Stimulated activated CD4-positive, alpha-beta T cell treated with anti-CD3 and anti-CD28 coated beads, Interleukin-12 subunit alpha, Interleukin-12 subunit beta, amount 100 ng/mL, for 24 hours (primary cell): Measurements from ENCODE around the gene HIF3A.
"Not testable (repeated sequence)": the region's sequence is repeated elsewhere in the genome, so short reads cannot be mapped to it uniquely, and the experiment has no call there.

Source experiments
- DNase-seq, 2 experiments: peaks; one replicate each; pipeline ENCODE4 v3.0.0-alpha.2; 2020; ENCODE audit warnings: low read depth in 2 of 2

Gene HIF3A

DNA sequence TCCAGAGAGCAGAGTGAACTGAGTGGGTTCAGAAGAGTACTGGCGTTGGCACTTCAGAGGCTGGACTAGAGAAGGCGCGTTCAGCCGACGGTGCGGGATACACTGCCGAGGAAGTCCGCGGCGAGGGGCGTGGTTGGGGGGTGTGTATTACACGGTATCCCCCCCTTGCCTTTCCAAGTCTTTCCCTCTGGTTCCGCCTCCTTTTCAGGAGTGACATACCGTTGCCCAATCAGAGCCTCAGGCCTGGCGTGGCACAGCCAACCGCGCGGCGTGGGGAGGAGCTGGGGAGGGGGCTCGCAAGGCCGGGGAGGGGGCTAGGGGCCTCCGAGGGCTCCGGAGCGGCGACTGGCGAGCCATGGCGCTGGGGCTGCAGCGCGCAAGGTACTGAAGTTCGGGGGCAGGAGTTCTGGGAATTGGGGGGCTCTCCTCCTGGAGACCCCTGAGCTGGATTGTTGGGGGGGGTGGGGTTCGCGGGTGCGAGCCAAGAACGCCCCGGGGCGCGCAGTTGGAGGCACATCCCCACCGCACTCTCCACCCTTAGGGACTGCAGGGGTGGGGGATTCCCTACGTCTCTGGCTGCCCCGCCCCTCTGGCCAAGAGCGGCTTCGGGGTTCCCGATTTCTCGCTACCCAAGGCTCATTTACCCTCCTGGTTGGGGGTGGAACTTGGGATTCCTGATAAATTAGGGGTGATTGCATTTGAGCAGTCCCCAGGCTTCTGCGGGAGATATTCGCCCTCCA, at the start of gene HIF3A:
Gene HIF3A (plus strand): TSS at position 321 of the 740 bp plus-strand sequence. CDS start 35 bp downstream, at position 356.
- no peak for DNase-seq

DNA sequence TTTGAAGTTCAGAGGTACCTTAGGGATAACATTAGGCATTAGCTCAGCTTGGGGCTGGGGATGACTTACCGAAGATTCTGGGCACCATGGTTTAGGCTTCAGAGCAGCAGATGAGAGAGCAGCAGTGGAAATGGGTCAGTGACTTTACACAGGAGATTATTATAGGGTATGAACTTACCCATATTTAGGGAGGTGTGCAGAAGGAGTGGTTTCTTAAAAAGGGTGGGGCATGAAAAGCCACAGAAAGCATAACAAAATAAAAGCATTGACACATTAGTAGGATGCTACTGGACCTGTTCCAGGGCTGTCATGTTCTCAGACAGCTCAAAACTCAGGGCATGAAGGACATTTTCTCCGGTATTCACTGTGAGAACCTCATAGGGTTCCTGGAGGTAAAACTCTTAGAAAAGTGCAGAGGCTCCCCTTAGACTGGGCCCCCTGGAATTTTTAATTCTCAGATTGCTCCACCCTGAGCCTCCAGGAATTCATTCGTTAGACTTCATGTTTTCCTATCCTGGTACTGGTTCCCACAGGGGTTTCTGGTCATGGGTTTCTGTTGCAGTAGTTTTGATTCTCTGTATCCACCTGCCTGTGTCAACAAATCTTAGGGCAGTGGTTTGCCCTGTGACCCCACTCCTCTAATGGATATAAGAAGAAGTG, 46.6 kb upstream of the HIF3A start:
- DNase-seq = no peak

DNA sequence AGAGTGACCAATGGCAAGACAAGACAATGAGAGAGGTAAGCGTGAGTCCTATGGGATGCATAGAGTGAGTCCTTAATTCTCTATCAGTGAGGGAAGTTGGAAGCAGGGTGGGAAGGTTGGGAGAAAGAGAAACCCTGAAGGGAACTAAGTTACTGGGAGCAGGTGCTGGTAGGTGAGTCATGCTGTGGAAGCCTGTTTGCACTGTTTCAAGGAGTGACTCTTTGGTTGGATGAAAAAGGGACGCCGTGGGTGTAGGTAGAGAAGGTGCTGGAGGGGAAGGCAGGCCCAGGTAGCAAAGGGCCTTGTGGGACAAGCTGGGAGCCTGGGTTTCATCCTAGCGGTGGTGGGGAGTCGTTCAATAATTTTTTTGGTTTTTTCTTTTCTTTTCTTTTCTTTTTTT, 45.4 kb upstream of the HIF3A start:
- DNase-seq = no peak

DNA sequence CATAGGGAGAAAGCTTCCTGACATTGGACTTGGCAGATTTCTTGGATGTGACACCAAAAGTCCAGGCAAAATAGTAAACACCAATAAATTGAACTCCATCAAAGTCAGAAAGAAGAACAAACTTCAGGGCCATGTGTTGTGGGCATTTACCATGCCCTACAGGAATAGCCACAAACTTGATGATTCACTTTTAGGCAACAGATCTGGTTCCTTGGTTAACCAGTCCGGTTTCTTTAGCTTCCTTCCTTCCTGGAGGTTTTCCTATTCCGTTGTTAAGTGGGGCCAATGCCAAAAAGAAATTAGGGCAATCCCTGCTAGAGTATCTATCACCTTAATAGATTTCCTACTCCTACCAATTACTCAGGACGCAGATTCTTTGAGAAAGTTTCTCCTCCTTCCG, 42.1 kb upstream of the HIF3A start:
- no peak for DNase-seq

DNA sequence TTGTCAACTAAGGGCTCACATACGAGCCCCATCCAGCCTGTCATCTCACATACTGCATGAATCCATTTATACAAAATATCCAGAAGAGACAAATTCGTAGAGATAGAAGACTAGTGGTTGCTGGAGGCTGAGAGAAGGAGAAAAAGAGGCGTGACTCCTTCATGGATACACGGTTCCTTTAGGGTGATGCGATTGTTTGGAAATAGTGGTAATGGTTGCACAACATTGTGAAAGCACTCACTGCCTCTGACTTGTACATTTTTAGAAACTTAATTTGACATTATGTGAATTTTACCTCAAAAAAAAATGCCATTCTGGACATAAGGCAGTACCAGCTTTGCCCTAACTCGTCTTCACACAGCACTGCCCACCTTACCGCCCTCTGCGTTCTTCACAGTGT, 40.0 kb upstream of the HIF3A start:
- DNase-seq = no peak

DNA sequence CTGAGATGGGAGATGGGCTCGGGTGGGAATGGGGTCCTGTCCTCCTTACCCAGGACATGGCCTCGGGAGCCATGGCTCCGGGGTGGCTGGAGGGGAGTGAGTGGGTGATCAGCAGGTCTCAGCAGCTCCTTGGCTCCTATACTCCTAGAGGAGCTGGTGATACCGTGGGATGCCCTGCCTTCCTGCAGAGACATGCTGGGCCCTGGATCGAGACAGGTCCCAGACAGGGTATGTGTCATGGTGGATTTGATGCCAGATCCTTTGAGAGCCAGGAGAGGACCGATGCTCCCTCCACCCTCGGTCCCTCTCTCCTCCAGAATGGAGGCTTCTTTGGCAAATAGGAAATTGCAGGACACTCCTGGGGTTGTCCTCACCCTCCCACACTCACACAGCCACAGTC, 35.3 kb upstream of the HIF3A start:
- not testable (repeated sequence) for DNase-seq

DNA sequence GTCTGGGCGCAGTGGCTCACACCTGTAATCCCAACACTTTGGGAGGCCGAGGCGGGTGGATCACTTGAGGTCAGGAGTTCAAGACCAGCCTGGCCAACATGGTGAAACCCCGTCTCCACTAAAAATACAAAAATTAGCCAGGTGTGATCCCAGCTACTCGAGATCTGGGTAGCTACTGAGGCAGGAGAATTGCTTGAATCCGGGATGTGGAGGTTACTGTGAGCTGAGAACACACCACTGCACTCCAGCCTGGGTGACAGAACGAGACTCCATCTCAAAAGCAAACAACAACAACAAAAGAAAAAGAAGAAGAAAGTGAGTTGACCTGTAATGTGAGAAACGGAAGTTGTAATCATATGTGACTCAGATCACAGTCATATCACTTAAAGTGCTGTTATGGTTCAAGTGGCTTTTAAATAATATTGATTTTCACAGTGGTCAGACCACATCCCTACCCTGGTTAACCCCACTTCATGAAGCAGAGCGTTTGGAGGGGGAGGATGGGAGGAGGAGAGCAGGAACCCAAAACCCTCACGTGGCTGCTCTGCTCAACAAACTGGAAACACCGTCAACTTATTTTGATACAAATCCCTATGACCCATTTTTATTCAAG, 34.1 kb upstream of the HIF3A start:
- peak; percentile 15 to 56 for DNase-seq

DNA sequence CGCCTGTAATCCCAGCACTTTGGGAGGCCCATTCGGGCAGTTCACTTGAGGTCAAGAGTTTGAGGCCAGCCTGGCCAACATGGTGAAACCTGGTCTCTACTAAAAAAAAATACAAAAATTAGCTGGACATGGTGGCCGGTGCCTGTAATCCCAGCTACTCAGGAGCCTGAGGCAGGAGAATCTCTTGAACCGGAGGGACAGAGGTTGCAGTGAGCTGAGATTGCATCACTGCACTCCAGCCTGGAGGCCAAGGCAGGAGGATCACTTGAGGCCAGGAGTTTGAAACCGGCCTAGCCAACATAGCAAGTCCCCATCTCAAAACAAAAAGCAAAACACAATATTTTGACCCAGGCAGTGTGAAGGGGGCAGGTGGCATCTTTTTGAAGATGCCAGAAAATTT, 32.0 kb upstream of the HIF3A start:
- not testable (repeated sequence) for DNase-seq

DNA sequence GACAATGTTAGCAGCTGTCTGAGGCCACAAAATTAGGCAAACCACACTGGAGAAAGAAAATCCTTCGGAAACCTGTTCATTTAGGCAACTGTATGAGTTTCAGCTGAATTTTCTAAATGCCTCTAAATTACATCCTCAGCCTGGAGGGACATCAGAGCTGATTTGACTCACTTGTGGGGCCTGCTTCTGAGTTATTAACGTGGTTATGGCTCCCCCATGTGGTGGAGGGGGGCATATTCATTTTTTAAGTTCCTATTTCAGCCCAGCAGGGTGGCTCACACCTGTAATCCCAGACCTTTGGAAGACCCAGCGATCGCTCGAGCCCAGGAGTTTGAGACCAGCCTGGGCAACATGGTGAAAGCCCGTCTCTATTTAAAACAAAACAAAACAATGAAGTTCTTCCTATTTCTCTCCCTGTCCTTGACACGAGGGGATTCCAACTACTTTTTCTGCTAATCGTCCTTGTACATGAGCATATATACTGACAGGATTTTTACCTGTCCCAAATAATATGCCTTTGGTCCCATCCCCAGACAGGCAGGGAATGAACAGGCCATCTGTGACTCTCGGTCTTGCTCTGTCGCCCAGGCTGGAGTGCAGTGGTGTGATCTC, 31.5 kb upstream of the HIF3A start:
- DNase-seq = peak; percentile 39 to 55

DNA sequence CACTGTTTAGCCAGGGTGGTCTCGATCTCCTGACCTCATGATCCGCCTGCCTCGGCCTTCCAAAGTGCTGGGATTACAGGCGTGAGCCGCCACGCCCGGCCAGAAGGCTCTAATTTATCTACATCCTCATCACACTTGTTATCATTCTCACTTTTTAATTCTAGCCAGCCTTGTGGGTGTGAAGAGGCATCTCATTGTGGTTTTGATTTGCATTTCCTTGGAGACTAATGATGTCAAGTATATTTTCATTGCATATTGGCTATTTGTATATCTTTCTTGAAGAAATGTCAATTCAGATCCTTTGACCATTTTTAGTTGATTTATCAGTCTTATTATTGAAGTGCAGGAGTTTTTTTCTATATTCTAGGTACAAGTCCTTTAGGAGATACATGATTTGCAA, 27.7 kb upstream of the HIF3A start:
- DNase-seq = no peak

DNA sequence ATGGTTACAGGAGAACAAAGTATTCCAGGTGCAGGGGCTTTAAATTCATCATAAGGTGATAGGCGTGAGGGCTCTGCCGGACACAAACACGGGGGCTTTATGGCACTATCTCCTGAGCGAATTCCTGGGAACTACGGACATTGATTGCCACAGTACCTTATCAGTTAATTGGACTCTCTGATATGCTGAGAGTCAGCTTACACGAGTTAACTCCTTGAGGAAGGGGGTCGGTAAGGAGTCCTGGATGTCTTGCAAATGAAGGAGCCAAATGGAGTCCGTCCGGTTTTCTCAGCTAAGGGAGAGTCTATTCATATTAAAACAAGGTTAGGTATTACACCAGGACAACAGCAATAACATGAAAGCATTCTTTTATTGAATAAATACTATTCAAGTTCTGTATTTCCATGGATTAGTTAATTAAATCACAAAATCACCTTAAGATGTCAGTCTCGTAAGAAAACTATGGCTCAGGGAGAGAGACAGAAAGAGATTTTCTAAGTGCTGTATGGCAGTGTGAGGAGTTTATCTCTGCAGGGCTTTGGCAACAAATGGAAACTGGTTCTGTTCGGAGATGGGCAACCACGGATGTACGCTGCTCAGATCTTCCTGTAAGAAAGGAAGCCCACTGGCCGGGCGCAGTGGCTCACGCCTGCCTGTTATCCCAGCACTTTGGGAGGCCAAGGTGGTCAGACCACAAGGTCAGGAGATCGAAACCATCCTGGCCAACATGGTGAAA, 26.2 kb upstream of the HIF3A start:
- no peak for DNase-seq

DNA sequence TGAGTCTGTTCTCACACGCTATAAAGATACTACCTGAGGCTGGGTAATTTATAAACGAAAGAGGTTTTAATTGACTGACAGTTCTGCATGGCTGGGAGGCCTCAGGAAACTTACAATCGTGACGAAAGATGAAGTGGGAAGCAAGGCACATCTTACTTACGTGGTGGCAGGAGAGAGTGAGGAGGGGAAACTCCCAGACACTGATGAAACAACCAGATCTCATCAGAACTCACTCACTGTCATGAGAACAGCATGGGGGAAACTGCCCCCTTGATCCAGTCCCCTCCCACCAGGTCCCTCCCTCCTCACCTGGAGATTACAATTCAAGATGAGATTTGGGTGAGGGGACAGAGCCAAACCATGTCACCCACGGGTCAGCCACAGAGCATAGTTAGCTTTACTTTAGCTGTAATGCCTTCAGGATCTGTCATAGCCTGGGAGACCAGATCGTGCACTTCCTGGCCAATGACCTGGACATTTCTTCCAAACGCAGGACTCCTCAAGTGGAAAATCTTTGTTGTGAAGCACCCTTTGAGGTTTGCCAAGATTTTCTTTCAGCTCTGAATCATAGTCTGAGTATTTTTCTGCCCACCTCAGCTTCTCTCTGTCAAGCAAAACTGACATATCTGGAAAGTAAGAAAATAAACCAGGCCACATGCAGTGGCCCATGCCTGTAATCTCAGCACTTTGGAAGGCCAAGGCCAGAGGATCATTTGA, 25.2 kb upstream of the HIF3A start:
- DNase-seq = no peak

DNA sequence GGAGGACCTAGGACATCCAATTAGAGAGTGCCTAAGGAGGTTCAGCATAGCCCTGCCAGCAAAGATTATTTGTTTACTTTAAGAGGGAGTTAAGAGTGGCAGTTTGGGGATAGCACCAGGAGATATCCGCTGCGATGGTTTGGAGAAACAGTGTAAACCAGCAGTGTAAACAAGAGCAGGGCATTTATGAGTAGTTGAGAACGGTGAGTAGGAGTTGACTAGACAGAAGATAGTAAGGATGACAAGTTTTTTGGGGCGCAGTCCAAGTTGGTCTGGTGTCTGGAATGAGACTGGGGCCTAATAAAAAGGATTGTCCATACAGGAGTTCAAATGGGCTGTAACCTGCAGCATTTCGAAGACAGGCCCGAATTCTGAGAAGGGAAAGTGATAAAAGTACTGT, 22.9 kb upstream of the HIF3A start:
- DNase-seq = not testable (repeated sequence)

DNA sequence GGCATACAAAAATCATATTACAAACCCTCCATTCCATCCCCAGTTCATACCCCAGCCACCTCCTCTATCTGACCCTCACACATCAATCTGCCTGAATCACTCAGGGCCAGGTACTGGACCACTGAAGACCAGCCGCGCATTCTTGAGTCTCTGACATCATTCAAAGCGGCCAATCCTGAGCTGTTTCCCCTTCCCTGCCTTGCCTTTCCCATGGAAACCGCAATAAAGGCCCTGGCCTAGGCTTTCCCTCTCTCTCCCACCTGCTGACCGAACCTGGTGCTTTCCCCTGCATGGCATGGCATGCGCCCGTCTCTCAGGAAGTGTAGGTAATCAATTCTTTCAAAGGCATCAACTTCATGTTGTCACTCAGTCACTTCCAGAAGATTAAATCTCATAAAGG, 17.7 kb upstream of the HIF3A start:
- DNase-seq = no peak

DNA sequence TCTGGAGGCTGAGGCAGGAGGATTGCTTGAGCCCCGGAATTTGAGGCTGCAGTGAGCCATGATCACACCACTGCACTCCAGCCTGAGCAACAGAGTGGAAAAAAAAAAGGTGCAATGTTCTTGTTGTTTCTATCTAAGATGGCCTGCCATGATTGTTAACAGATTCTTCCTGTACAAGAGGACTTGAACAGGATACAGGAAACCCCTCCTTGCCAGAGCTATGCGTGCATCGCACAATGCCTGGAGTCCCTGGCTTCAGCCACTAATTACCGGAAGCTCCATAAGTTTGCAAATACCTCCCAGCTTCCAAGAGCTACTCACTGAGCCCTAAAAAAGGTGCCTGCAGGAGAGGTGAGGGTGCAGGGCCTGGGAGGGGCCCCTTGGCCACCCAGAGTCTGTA, 13.1 kb upstream of the HIF3A start:
- DNase-seq = no peak

DNA sequence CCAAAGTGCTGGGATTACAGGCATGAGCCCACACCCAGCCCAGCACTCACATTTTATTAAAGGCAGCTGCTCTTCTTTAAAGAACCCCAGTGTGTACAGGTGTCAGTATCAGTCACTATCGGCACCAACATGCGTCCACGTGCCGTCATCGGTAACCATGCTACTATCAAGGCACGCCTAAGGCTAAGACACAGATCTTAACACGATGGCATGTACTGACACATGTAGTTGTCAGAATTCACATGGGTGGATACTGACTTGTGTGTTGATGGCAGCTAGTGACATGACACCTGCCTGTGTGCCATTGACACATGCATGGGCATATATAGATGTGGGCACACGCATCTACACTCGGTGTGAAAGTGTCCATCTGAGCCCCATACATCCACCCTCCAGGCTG, 12.2 kb upstream of the HIF3A start:
- DNase-seq = no peak

DNA sequence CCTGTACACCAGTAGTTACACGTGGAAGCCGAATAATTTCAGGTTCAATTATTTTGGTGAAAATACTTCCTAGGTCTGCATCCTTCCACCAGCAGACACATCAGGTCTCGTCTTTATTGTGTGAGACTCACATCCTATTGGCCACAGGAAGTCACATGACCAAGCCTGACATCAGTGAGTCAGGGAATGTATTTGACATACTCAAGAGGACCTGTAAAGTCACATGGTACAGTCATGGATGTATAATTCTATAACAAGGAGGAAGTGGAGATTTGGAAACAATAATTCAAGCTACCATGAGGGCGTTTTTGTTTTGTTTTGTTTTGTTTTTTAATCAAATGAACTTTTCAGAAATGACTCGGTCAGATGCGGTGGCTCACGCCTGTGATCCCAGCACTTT, 9.3 kb upstream of the HIF3A start:
- no peak for DNase-seq

DNA sequence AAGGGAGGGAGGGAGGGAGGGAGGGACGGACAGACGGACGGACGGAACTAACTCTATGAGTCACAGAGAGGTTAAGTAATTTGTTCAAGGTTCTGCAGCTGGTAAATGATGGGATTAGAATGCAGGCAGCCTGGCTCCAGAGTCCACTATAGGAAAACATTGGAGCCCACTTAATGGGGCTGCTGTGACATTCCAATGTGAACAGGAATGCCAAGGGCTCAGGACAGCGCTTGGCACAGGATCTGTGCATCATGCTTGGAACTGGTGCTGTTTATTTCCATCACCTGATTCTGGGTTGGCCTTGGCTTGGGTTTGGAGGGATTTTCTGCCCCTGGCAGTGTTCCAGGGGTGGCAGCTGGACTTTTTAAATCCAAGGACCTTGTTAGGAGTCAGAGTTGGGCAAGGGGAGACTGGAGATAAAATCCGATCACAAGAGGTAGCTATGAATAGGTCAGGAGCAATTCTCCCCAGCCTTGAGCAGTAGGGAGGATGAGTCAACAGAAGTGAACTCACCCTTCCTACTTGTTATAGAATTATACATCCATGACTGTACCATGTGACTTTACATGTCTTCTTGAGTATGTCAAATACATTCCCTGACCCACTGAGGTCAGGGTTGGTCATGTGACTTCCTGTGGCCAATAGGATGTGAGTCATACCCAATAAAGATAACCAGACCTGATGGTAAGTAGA, 7.8 kb upstream of the HIF3A start:
- no peak for DNase-seq

DNA sequence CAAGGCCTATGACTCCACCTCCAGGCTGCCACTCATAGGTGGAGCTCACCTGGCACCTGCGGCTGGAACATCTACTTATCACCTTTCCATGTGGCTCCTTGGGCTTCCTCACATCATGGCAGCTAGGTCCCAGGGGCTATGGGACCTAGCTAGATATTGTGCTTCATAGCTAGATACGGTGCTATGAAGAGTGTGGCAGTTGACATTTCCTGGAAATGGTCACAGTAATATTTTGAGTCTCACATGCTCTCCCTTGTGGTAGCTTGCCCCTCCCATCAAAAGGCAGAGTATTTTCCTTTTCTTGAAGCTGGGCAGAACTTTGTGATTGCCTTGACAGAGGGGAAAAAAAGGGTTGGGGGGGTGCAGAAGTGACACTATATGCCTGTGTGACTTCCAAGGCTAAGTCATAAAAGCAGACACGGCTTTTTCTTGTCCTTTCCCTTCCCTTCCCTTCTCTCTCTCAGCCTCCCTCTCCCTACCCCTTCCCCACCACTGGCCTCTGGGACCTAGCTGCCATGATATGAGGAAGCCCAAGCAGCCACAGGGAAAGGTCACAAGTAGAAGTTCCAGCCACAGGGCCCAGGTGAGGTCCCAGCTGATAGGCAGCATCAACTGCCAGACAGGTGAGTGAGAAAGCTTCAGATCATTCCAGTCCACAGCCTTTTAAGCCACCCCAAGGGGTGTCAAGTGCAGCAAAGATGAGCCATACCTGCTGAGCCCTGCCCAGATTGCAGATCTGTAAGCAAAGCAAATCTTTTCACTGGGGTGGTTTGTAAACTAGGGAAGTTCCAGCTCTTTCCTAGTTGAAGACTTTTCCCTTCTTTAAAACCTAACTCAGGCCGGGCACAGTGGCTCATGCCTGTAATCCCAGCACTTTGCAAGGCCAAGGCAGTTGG, 6.9 kb upstream of the HIF3A start:
- DNase-seq = no peak

DNA sequence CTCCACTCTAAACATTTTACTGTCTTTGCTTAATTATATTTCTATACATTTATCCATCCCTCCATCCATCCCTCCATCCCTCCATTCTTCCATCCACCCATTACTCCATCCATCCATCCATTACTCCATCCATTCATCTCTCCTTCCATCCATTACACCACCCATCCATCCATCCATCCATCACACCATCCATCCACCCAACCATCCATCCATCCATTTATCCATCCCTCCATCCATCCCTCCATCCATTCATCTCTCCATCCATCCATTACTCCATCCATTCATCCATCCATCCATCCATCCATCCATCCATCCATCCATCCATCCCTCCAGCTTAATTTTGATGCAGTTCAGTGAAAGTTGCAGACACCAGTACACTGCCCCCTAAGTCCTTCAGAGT, 5.0 kb upstream of the HIF3A start:
- no peak for DNase-seq
